ENCODE data around the gene OBP2A.

OBP2A gene

GRCh38 chr9:135588886-135589595, 43.1 kb downstream of the OBP2A start:
- Histone ChIP-seq H3K9ac (ENCODE audit: low read depth, low read length) (no peak overlapping the region), H3K27me3 (ENCODE audit: control insufficient read depth, insufficient read depth, low read length) (no peaks in the 10 kb centered on the region), H3K4me1 (ENCODE audit: control insufficient read depth, insufficient read depth, low read length) (no peaks in the 10 kb centered on the region), H3K4me3 (ENCODE audit: low read depth, low read length) (no peak overlapping the region), H3K9me3 (ENCODE audit: control insufficient read depth, insufficient read depth, low read length) (no peaks in the 10 kb centered on the region), H3K36me3 (ENCODE audit: control insufficient read depth, insufficient read depth, low read length) (no peaks in the 10 kb centered on the region)

- no peak overlapping the region for H3K4me3 ChIP-seq (ENCODE audit: low read depth, low read length)
- no peak overlapping the region for H3K9ac ChIP-seq (ENCODE audit: low read depth, low read length)
- H3K9me3 ChIP-seq (ENCODE audit: control insufficient read depth, insufficient read depth, low read length) = no peaks in the 10 kb centered on the region
- no peaks in the 10 kb centered on the region for H3K36me3 ChIP-seq (ENCODE audit: control insufficient read depth, insufficient read depth, low read length)
- no peaks in the 10 kb centered on the region for H3K27me3 ChIP-seq (ENCODE audit: control insufficient read depth, insufficient read depth, low read length)
- no peaks in the 10 kb centered on the region for H3K4me1 ChIP-seq (ENCODE audit: control insufficient read depth, insufficient read depth, low read length)
Measured at GRCh38 chr9:135589596-135590485, 43.9 kb downstream of the OBP2A start.

- H3K4me3 ChIP-seq (ENCODE audit: low read depth, low read length) = no peak overlapping the region
- H3K4me1 ChIP-seq (ENCODE audit: control insufficient read depth, insufficient read depth, low read length) = no peaks in the 10 kb centered on the region
- H3K36me3 ChIP-seq (ENCODE audit: control insufficient read depth, insufficient read depth, low read length) = no peaks in the 10 kb centered on the region
- H3K9ac ChIP-seq (ENCODE audit: low read depth, low read length) = no peak overlapping the region
- no peaks in the 10 kb centered on the region for H3K27me3 ChIP-seq (ENCODE audit: control insufficient read depth, insufficient read depth, low read length)
- H3K9me3 ChIP-seq (ENCODE audit: control insufficient read depth, insufficient read depth, low read length) = no peaks in the 10 kb centered on the region
Measured at GRCh38 chr9:135590486-135591079, 44.7 kb downstream of the OBP2A start.

GRCh38 chr9:135591506-135592330, 45.8 kb downstream of the OBP2A start:
- no peak overlapping the region for H3K4me3 ChIP-seq (ENCODE audit: low read depth, low read length)
- no peak overlapping the region for H3K9ac ChIP-seq (ENCODE audit: low read depth, low read length)
- no peaks in the 10 kb centered on the region for H3K4me1 ChIP-seq (ENCODE audit: control insufficient read depth, insufficient read depth, low read length)
- H3K27me3 ChIP-seq (ENCODE audit: control insufficient read depth, insufficient read depth, low read length) = no peaks in the 10 kb centered on the region
- no peaks in the 10 kb centered on the region for H3K9me3 ChIP-seq (ENCODE audit: control insufficient read depth, insufficient read depth, low read length)
- H3K36me3 ChIP-seq (ENCODE audit: control insufficient read depth, insufficient read depth, low read length) = no peaks in the 10 kb centered on the region

GRCh38 chr9:135592331-135592590, 46.3 kb downstream of the OBP2A start:
- no peaks in the 10 kb centered on the region for H3K27me3 ChIP-seq (ENCODE audit: control insufficient read depth, insufficient read depth, low read length)
- H3K36me3 ChIP-seq (ENCODE audit: control insufficient read depth, insufficient read depth, low read length) = no peaks in the 10 kb centered on the region
- no peaks in the 10 kb centered on the region for H3K4me1 ChIP-seq (ENCODE audit: control insufficient read depth, insufficient read depth, low read length)
- no peaks in the 10 kb centered on the region for H3K9me3 ChIP-seq (ENCODE audit: control insufficient read depth, insufficient read depth, low read length)
- no peak overlapping the region for H3K9ac ChIP-seq (ENCODE audit: low read depth, low read length)
- no peak overlapping the region for H3K4me3 ChIP-seq (ENCODE audit: low read depth, low read length)

- Histone ChIP-seq H3K4me1 (ENCODE audit: control insufficient read depth, insufficient read depth, low read length) (no peaks in the 10 kb centered on the region), H3K27me3 (ENCODE audit: control insufficient read depth, insufficient read depth, low read length) (no peaks in the 10 kb centered on the region), H3K9me3 (ENCODE audit: control insufficient read depth, insufficient read depth, low read length) (no peaks in the 10 kb centered on the region), H3K9ac (ENCODE audit: low read depth, low read length) (no peak overlapping the region), H3K4me3 (ENCODE audit: low read depth, low read length) (no peak overlapping the region), H3K36me3 (ENCODE audit: control insufficient read depth, insufficient read depth, low read length) (no peaks in the 10 kb centered on the region)
Measured at GRCh38 chr9:135592625-135593024, 46.7 kb downstream of the OBP2A start.

GRCh38 chr9:135596211-135596610, 50.3 kb downstream of the OBP2A start:
- H3K36me3 ChIP-seq (ENCODE audit: control insufficient read depth, insufficient read depth, low read length) = no peaks in the 10 kb centered on the region
- H3K9ac ChIP-seq (ENCODE audit: low read depth, low read length) = no peak overlapping the region
- no peaks in the 10 kb centered on the region for H3K4me1 ChIP-seq (ENCODE audit: control insufficient read depth, insufficient read depth, low read length)
- no peaks in the 10 kb centered on the region for H3K9me3 ChIP-seq (ENCODE audit: control insufficient read depth, insufficient read depth, low read length)
- no peaks in the 10 kb centered on the region for H3K27me3 ChIP-seq (ENCODE audit: control insufficient read depth, insufficient read depth, low read length)
- H3K4me3 ChIP-seq (ENCODE audit: low read depth, low read length) = no peak overlapping the region

All from iPS-15b (cell line).